K562 (cell line): ENCODE measurements around the gene MARS1. TPM values are rescaled to one million over a fixed set of nuclear protein-coding genes. Genes with fewer than 3 reads are reported as not detected.

Source experiments
- ATAC-seq: fragments of 200-7000 bp; cut with Tn5 transposase; 3 replicates; pipeline ENCODE4 v1.9.1; 2020; ENCODE audit warnings: moderate library complexity
- BruUV-seq: library from RNA; stranded (reverse); fragments of 400-500 nt; replicated peaks from 2 replicates; lab custom pipeline; 2021; lab: Mats Ljungman, UMichigan
- CTCF ChIA-PET: fragments of 300-600 bp; formaldehyde crosslinking; extraction: SDS; loops from one replicate; lab custom pipeline; 2021; ENCODE audit warnings: low intra/inter-chr PET ratio; lab: Yijun Ruan, JAX
- POLR2A ChIA-PET: fragments of 300-600, 350-650 bp; sonication (Branson Sonifier 250); formaldehyde crosslinking; extraction: SDS; loops from one replicate; lab custom pipeline; 2021; ENCODE audit warnings: antibody characterized with exemption, inconsistent platforms; lab: Yijun Ruan, JAX
- DNase-seq, 4 experiments: peaks; one replicate each; pipeline versions ENCODE4 v3.0.0 to v3.0.0-alpha.2; 2011 to 2018; ENCODE audit warnings: low spot score in 3 of 4, mixed read lengths in 3 of 4; ENCODE audit errors: extremely low read depth in 1 of 4
- FAIRE-seq: peaks from 2 replicates; lab custom pipeline; 2011; peaks lifted over from hg19 to GRCh38; lab: Jason Lieb, UNC
- H2AFZ ChIP-seq: 2 replicates; pipeline ENCODE4 v1.6.0; 2011; ENCODE audit warnings: low read depth, low read length, control low read depth, inconsistent platforms
- H3K27ac ChIP-seq: fragments of 200-600 bp; 3 replicates; pipeline ENCODE4 v1.8.0; 2011; ENCODE audit warnings: low read depth, mild to moderate bottlenecking, control low read depth, inconsistent platforms, low read length, moderate library complexity, mixed read lengths; ENCODE audit errors: extremely low read depth
- H3K27me3 ChIP-seq, 2 experiments: fragments of 300-600 bp in 1 of 2; 2 replicates in 1 of 2; 3 replicates in 1 of 2; pipeline versions ENCODE4 v1.6.0 to v1.8.0; 2011; ENCODE audit warnings: inconsistent platforms in 2 of 2, low read length in 2 of 2, mild to moderate bottlenecking in 1 of 2, mixed read lengths in 1 of 2, moderate library complexity in 1 of 2; ENCODE audit not compliant: control insufficient read depth in 2 of 2, insufficient read depth in 2 of 2
- H3K36me3 ChIP-seq: fragments of 300-600 bp; 3 replicates; pipeline ENCODE4 v1.8.0; 2011; ENCODE audit warnings: mild to moderate bottlenecking, low read length, inconsistent platforms; ENCODE audit not compliant: control insufficient read depth, insufficient read depth
- H3K4me1 ChIP-seq, 2 experiments: fragments of 200-600 bp in 1 of 2; replicated peaks in 1 of 2; 2 replicates in 1 of 2; 3 replicates in 1 of 2; pipeline versions ENCODE4 v1.5.1 to v1.8.0; 2011; ENCODE audit warnings: inconsistent platforms in 2 of 2, low read length in 2 of 2, mild to moderate bottlenecking in 1 of 2, mixed read lengths in 1 of 2, moderate library complexity in 1 of 2; ENCODE audit not compliant: control insufficient read depth in 2 of 2, insufficient read depth in 2 of 2
- H3K4me2 ChIP-seq: 2 replicates; pipeline ENCODE4 v1.6.1; 2011; ENCODE audit warnings: low read length, control low read depth, inconsistent platforms, mixed read lengths; ENCODE audit not compliant: insufficient read depth
- H3K4me3 ChIP-seq: fragments of 200-600 bp; sonication (generic), shearing (Covaris generic); 2 replicates; pipeline ENCODE4 v1.5.1; 2016; ENCODE audit warnings: control low read depth, inconsistent platforms
- H3K79me2 ChIP-seq: fragments of 200-600 bp; 3 replicates; pipeline ENCODE4 v1.8.0; 2011; ENCODE audit warnings: low read length, inconsistent platforms; ENCODE audit not compliant: control insufficient read depth, insufficient read depth
- H3K9ac ChIP-seq, 2 experiments: 2 replicates each; pipeline versions ENCODE4 v1.6.0 to v1.6.1; 2011; ENCODE audit warnings: low read depth in 2 of 2, low read length in 2 of 2, control low read depth in 1 of 2, inconsistent platforms in 1 of 2, mild to moderate bottlenecking in 1 of 2, mixed read lengths in 1 of 2; ENCODE audit not compliant: insufficient read depth in 1 of 2
- H3K9me1 ChIP-seq: one replicate; pipeline ENCODE4 v1.6.0; 2011; ENCODE audit warnings: inconsistent platforms, mild to moderate bottlenecking, low read length, moderate library complexity; ENCODE audit not compliant: control insufficient read depth, insufficient read depth
- H3K9me3 ChIP-seq: replicated peaks from 2 replicates; pipeline ENCODE4 v1.5.1; 2011; ENCODE audit warnings: low read depth, low read length, inconsistent platforms; ENCODE audit not compliant: control insufficient read depth, insufficient read depth
- H4K20me1 ChIP-seq: replicated peaks from 2 replicates; pipeline ENCODE4 v1.6.1; 2011; ENCODE audit warnings: low read length, inconsistent platforms, mixed read lengths; ENCODE audit not compliant: control insufficient read depth, insufficient read depth
- ARID2 ChIP-seq: fragments of 450-650 bp; IDR thresholded peaks from 2 replicates; pipeline ENCODE4 v1.6.1; 2017; ENCODE audit warnings: antibody characterized with exemption, mild to moderate bottlenecking
- EWSR1 ChIP-seq: fragments of 450-650 bp; IDR thresholded peaks from 2 replicates; pipeline ENCODE4 v1.6.1; 2018; ENCODE audit warnings: borderline replicate concordance, mild to moderate bottlenecking, low read depth, moderate library complexity; ENCODE audit not compliant: partially characterized antibody
- HLTF ChIP-seq: fragments of 450-650 bp; IDR thresholded peaks from 2 replicates; pipeline ENCODE4 v1.6.1; 2016
- KLF10 ChIP-seq: fragments of 250-450 bp; sonication (Bioruptor Pico); IDR thresholded peaks from 2 replicates; pipeline ENCODE4 v1.6.1; 2021; ENCODE audit warnings: matching md5 sums
- PCBP1 ChIP-seq: fragments of 200-400 bp; formaldehyde crosslinking; IDR thresholded peaks from 2 replicates; pipeline ENCODE4 v1.6.1; 2018; ENCODE audit warnings: mild to moderate bottlenecking, low read depth, low read length; ENCODE audit not compliant: poor library complexity, severe bottlenecking
- PYGO2 ChIP-seq: fragments of 450-650 bp; IDR thresholded peaks from 2 replicates; pipeline ENCODE4 v1.6.1; 2016; ENCODE audit warnings: mild to moderate bottlenecking, missing genetic modification characterization, moderate library complexity, missing compliant biosample characterization
- RBM22 ChIP-seq: fragments of 200-400 bp; formaldehyde crosslinking; IDR thresholded peaks from 2 replicates; pipeline ENCODE4 v1.6.1; 2018; ENCODE audit warnings: low read length, low read depth; ENCODE audit not compliant: poor library complexity, severe bottlenecking
- SMAD1 ChIP-seq: fragments of 150-350 bp; IDR thresholded peaks from 2 replicates; pipeline ENCODE4 v1.6.1; 2014; ENCODE audit warnings: low read length, low read depth; ENCODE audit not compliant: partially characterized antibody
- SMARCE1 ChIP-seq: fragments of 450-650 bp; IDR thresholded peaks from 2 replicates; pipeline ENCODE4 v1.7.1; 2016; ENCODE audit warnings: mild to moderate bottlenecking
- ZNF197 ChIP-seq: fragments of 200-800 bp; sonication (Bioruptor generic); IDR thresholded peaks from 2 replicates; pipeline ENCODE4 v1.6.1; 2016; ENCODE audit warnings: low read depth, missing genetic modification characterization, missing compliant biosample characterization
- ZNF217 ChIP-seq: sonication (generic); formaldehyde crosslinking; IDR thresholded peaks from 2 replicates; pipeline ENCODE4 v1.8.0; 2022; ENCODE audit warnings: mild to moderate bottlenecking, missing genetic modification reagents
- ZNF436 ChIP-seq: fragments of 250-450, 450-650 bp; sonication (Bioruptor Pico); formaldehyde crosslinking; IDR thresholded peaks from 2 replicates; pipeline ENCODE4 v1.7.0; 2020; ENCODE audit warnings: mild to moderate bottlenecking
- WGBS: fragments of 100-300 bp; shearing (Covaris generic); methylation state at CpG from one replicate; pipeline ENCODE4 v1.1.6; 2016; ENCODE audit warnings: low coverage, mixed read lengths; ENCODE audit not compliant: insufficient coverage; ENCODE audit errors: missing lambda C conversion rate; 5-methylcytosine and 5-hydroxymethylcytosine counted together
- in situ Hi-C: fragments of 300-500 bp; cut with MboI; formaldehyde crosslinking; loops from 4 replicates; pipeline ENCODE4 v1.15.0; 2018; ENCODE audit warnings: inconsistent platforms, mixed read lengths
- intact Hi-C: fragments of 100-400 bp; cut with micrococcal nuclease; formaldehyde crosslinking; loops from 2 replicates; pipeline ENCODE4 v1.14.2; 2022
- polyA plus RNA-seq, 8 experiments: library from polyadenylated mRNA; depleted of rRNA in 4 of 8; stranded (reverse) in 5 of 8; unstranded in 3 of 8; fragments of >200 nt; fragmentation: Nextera tagmentation in 2 of 8; fragmentation: Illumina TruSeq in 1 of 8; extraction: Ambion mirVana in 2 of 8; extraction: Trizol in 1 of 8; gene quantifications; 2 replicates each; pipeline versions ENCODE4 v1.2.1 to v1.2.3, GENCODE V29; 2011 to 2014; ENCODE audit warnings: inconsistent platforms in 1 of 8, missing spikeins in 1 of 8
- total RNA-seq, 7 experiments: library from RNA; depleted of rRNA in 6 of 7; stranded (reverse); fragments of >200 nt in 6 of 7; fragmentation: Illumina TruSeq in 2 of 7; extraction: Trizol in 2 of 7; gene quantifications; 2 replicates each; pipeline versions ENCODE4 v1.2.1 to v1.2.3, GENCODE V29; 2011 to 2021; ENCODE audit warnings: low replicate concordance in 1 of 7
- TF ChIP-seq, protein P1 (sequence below): sonication (generic); formaldehyde crosslinking; IDR thresholded peaks from 2 replicates; pipeline ENCODE4 v1.5.0; 2020; ENCODE audit warnings: missing genetic modification reagents
- TF ChIP-seq, protein P2 (sequence below): IDR thresholded peaks from 2 replicates; pipeline ENCODE4 v1.6.1; 2016; ENCODE audit warnings: missing genetic modification characterization, missing compliant biosample characterization
- TF ChIP-seq, protein P3 (sequence below), 2 experiments: fragments of 450-650 bp; conservative IDR thresholded peaks; 2 replicates each; pipeline ENCODE4 v1.6.1; 2017; ENCODE audit warnings: mild to moderate bottlenecking in 2 of 2, moderate library complexity in 2 of 2
- TF ChIP-seq, protein P4 (sequence below): fragments of 250-450 bp; sonication (Bioruptor Pico); IDR thresholded peaks from 2 replicates; pipeline ENCODE4 v1.5.0; 2021

MARS1 gene
- total and polyA plus RNA-seq, 9 of the 15 experiments (the other 6 are each of a cell fraction or from before 2014, with no cell fraction given): 117 to 382 (median 220) TPM

DNA sequence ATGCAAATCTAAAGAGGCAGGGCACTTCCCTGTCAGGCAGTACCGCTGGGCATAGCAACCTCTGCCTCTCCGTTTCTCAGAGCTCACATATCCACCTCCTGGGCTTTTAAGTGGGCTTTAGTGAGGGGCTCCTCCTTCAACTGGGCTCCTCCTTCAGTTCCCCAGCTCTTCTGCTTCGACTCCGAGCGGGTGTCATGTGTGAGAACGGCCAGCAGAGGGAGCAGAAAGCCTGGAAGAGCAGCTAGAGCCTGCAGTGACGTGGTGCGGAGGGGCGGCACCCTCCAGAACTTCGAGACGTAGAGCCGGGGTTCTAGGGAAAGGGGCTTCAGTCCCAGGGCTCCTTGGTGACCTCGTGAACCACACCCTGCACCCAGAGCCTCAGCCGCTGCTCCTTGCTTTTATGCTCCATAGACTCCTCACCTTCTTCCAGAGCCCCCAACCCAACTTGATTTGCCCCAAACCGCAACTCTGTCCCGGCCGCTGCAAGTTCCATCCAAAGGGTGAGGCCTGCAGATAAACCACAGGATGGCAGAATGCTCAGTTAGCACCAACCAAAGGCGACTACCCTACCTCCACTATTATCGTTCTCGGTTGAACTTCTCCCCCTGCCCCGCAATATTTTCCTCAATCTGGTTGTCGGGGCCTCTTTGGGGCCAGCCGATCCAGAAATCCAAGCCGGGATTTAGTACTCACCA is 28.7 kb upstream of the MARS1 start:
- under 1% methylated on average over 24 of the region's 24 CpGs for WGBS
- H3K79me2 ChIP-seq: peaks cover 20% of the 10 kb centered on the region; the same call in 2 of the 3 replicates
- intact Hi-C loops (loop anchor here (2.0 to 5.0 kb wide), 3 partner anchors 28 to 233 kb away; partner anchors contain the start of genes DDIT3 and OS9), in situ Hi-C loops (no loop called here)
- ChIA-PET CTCF (interaction anchor here (0.5 to 1.9 kb wide), 4 partner anchors 317 to 1698 kb away, joined by 3 to 8 read pairs (median 3); no protein-coding TSS in a partner anchor), POLR2A (interaction anchor here (0.6 to 1.7 kb wide), 20 partner anchors 10 to 372 kb away, joined by 3 to 8 read pairs (median 3); partner anchors contain the start of genes DDIT3 and SHMT2)
- H3K4me1 ChIP-seq: peaks cover 43 to 64% of the 10 kb centered on the region in 2 experiments
- H3K4me3 ChIP-seq: peak overlapping the region; percentile 62
- no peaks in the 10 kb centered on the region for H3K9me1 ChIP-seq
- DNase-seq (peak; percentile 79 to 97 (median 80)), FAIRE-seq (peak; percentile 93), ATAC-seq (peak; percentile 46)
- H3K9me3 ChIP-seq: no peaks in the 10 kb centered on the region
- H3K4me2 ChIP-seq: peak overlapping the region; percentile 91
- no peaks in the 10 kb centered on the region for H3K36me3 ChIP-seq
- peak overlapping the region; percentile 71 to 89 for H3K9ac ChIP-seq
- peak overlapping the region; percentile 97 for H2AFZ ChIP-seq
- BruUV-seq: no TSS peak
- 0 out of 5 replicates have a peak, but pooled peaks cover 0 to 2% of the 10 kb centered on the region in 2 experiments for H3K27me3 ChIP-seq
- no peaks in the 10 kb centered on the region for H4K20me1 ChIP-seq
- peak overlapping the region; percentile 71 for H3K27ac ChIP-seq
- TF ChIP-seq RBM22: no peak
- no peak for TF ChIP-seq EWSR1
- TF ChIP-seq, protein P1, sequence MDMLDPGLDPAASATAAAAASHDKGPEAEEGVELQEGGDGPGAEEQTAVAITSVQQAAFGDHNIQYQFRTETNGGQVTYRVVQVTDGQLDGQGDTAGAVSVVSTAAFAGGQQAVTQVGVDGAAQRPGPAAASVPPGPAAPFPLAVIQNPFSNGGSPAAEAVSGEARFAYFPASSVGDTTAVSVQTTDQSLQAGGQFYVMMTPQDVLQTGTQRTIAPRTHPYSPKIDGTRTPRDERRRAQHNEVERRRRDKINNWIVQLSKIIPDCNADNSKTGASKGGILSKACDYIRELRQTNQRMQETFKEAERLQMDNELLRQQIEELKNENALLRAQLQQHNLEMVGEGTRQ (CRISPR knock-in tag): no peak
- TF ChIP-seq ZNF217: no peak
- TF ChIP-seq ZNF197 (CRISPR knock-in tag): no peak
- no peak for TF ChIP-seq SMAD1
- TF ChIP-seq HLTF: 0 out of 2 replicates have a peak, but pooled peaks have one; percentile 21
- TF ChIP-seq KLF10: no peak
- no peak for TF ChIP-seq ARID2
- TF ChIP-seq ZNF436 (CRISPR knock-in tag): no peak
- TF ChIP-seq, protein P2, sequence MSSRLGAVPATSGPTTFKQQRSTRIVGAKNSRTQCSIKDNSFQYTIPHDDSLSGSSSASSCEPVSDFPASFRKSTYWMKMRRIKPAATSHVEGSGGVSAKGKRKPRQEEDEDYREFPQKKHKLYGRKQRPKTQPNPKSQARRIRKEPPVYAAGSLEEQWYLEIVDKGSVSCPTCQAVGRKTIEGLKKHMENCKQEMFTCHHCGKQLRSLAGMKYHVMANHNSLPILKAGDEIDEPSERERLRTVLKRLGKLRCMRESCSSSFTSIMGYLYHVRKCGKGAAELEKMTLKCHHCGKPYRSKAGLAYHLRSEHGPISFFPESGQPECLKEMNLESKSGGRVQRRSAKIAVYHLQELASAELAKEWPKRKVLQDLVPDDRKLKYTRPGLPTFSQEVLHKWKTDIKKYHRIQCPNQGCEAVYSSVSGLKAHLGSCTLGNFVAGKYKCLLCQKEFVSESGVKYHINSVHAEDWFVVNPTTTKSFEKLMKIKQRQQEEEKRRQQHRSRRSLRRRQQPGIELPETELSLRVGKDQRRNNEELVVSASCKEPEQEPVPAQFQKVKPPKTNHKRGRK (tag): no peak
- TF ChIP-seq, protein P3, sequence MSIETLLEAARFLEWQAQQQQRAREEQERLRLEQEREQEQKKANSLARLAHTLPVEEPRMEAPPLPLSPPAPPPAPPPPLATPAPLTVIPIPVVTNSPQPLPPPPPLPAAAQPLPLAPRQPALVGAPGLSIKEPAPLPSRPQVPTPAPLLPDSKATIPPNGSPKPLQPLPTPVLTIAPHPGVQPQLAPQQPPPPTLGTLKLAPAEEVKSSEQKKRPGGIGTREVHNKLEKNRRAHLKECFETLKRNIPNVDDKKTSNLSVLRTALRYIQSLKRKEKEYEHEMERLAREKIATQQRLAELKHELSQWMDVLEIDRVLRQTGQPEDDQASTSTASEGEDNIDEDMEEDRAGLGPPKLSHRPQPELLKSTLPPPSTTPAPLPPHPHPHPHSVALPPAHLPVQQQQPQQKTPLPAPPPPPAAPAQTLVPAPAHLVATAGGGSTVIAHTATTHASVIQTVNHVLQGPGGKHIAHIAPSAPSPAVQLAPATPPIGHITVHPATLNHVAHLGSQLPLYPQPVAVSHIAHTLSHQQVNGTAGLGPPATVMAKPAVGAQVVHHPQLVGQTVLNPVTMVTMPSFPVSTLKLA (conservative IDR thresholded peaks at IDR 0.05): peak; percentile 72 to 88; a peak in 3 of 4 replicates
- TF ChIP-seq SMARCE1: no peak
- TF ChIP-seq, protein P4, sequence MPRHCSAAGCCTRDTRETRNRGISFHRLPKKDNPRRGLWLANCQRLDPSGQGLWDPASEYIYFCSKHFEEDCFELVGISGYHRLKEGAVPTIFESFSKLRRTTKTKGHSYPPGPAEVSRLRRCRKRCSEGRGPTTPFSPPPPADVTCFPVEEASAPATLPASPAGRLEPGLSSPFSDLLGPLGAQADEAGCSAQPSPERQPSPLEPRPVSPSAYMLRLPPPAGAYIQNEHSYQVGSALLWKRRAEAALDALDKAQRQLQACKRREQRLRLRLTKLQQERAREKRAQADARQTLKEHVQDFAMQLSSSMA (CRISPR knock-in tag): no peak
- no peak for TF ChIP-seq PCBP1
- TF ChIP-seq PYGO2 (tag): no peak
